Measurements from ENCODE around the gene PGP.

DNA sequence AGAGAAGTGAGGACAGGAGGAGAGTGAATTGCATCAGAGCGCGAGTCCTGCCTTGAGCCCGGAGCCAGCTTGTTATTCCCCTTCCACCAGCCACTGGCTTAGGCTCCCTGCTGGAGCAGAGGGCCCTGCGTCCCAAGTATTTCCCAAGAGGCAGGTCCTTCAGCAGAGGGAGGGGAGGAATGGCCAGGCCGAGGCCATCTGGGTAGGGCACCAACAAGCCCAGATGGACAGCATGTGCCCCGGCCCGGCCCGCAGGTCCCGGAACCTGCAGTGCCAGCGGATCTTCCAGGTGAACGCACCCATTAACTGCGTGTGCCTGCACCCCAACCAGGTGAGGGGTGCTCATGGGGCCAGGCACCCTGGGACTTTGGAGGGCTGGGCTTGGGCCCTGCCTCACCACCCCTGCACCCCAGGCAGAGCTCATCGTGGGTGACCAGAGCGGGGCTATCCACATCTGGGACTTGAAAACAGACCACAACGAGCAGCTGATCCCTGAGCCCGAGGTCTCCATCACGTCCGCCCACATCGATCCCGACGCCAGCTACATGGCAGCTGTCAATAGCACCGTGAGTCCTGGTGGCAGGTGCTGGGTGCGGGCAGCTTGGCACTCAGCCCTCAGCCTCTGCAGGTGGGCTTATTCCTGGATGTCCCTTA is 7.7 kb downstream of the PGP start:
- no peak for TF ChIP-seq CTCF (IDR thresholded peaks at IDR 0.05)
- TF ChIP-seq POLR2AphosphoS5 (IDR thresholded peaks at IDR 0.05; ENCODE audit: low read depth, low read length), result 0 out of 2 replicates have a peak, but pooled peaks have one; percentile 6
